HEK293 (cell line): Measurements from ENCODE around the gene CSF3.
"Not testable (repeated sequence)": the region's sequence is repeated elsewhere in the genome, so short reads cannot be mapped to it uniquely, and the experiment has no call there.

ENCODE experiments used
- GFI1B ChIP-seq: fragments of 450-650 bp; formaldehyde crosslinking; IDR thresholded peaks from 2 replicates; pipeline ENCODE4 v1.5.1; 2016; ENCODE audit warnings: missing biosample characterization, missing genetic modification characterization
- MEIS1 ChIP-seq: sonication (generic); formaldehyde crosslinking; IDR thresholded peaks from 2 replicates; pipeline ENCODE4 v1.8.1; 2022; ENCODE audit warnings: missing genetic modification reagents, mild to moderate bottlenecking, borderline replicate concordance
- YY2 ChIP-seq: fragments of 450-650 bp; formaldehyde crosslinking; IDR thresholded peaks from 2 replicates; pipeline ENCODE4 v1.5.1; 2016; ENCODE audit warnings: missing biosample characterization, missing genetic modification characterization
- ZNF146 ChIP-seq: fragments of 450-650 bp; formaldehyde crosslinking; IDR thresholded peaks from 2 replicates; pipeline ENCODE4 v1.5.1; 2016; ENCODE audit warnings: missing biosample characterization, missing genetic modification characterization
- ZNF248 ChIP-seq: fragments of 450-650 bp; formaldehyde crosslinking; IDR thresholded peaks from 2 replicates; pipeline ENCODE4 v1.5.1; 2017; ENCODE audit warnings: missing biosample characterization, missing genetic modification characterization
- ZNF274 ChIP-seq, 2 experiments: fragments of 200-500 bp in 1 of 2; fragments of 450-650 bp in 1 of 2; sonication (Bioruptor generic) in 1 of 2; formaldehyde crosslinking in 1 of 2; IDR thresholded peaks; 2 replicates each; pipeline versions ENCODE4 v1.5.1 to v1.6.1; 2014 to 2016; ENCODE audit warnings: borderline replicate concordance in 1 of 2, inconsistent platforms in 1 of 2, low read length in 1 of 2, missing biosample characterization in 1 of 2, missing genetic modification characterization in 1 of 2
- ZNF350 ChIP-seq: fragments of 450-650 bp; formaldehyde crosslinking; IDR thresholded peaks from 2 replicates; pipeline ENCODE4 v1.5.0; 2017; ENCODE audit warnings: missing biosample characterization, mild to moderate bottlenecking, missing genetic modification characterization
- ZNF510 ChIP-seq: fragments of 450-650 bp; formaldehyde crosslinking; IDR thresholded peaks from 2 replicates; pipeline ENCODE4 v1.5.1; 2018; ENCODE audit warnings: mild to moderate bottlenecking, missing genetic modification characterization, missing biosample characterization; ENCODE audit not compliant: insufficient replicate concordance
- ZNF768 ChIP-seq: fragments of 450-650 bp; formaldehyde crosslinking; IDR thresholded peaks from 2 replicates; pipeline ENCODE4 v1.5.1; 2018; ENCODE audit warnings: missing biosample characterization, mild to moderate bottlenecking, missing genetic modification characterization
- TF ChIP-seq, protein P1 (sequence below): fragments of 450-650 bp; formaldehyde crosslinking; IDR thresholded peaks from 2 replicates; pipeline ENCODE4 v1.5.1; 2016; ENCODE audit warnings: missing biosample characterization, missing genetic modification characterization
- TF ChIP-seq, protein P2 (sequence below): fragments of 450-650 bp; formaldehyde crosslinking; IDR thresholded peaks from 2 replicates; pipeline ENCODE4 v1.5.1; 2016; ENCODE audit warnings: missing biosample characterization, missing genetic modification characterization
- TF ChIP-seq, protein P3 (sequence below): fragments of 450-650 bp; formaldehyde crosslinking; IDR thresholded peaks from 2 replicates; pipeline ENCODE4 v1.5.1; 2017; ENCODE audit warnings: missing biosample characterization, missing genetic modification characterization

DNA sequence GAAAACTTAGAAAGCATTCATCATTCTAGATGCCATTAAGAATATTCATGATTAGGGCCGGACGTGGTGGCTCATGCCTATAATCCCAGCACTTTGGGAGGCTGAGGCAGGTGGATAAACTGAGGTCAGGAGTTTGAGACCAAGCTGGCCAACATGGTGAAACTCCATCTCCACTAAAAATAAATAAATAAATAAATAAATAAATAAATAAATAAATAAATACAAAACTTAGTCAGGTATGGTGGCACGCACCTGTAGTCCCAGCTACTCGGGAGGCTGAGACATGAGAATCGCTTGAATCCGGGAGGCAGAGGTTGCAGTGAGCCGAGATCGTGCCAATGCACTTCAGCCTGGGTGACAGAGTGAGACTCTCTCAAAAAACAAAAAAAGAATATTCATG, 13.9 kb upstream of the CSF3 start:
- TF ChIP-seq ZNF146 (tag by site-specific recombination); GFI1B; ZNF350 (tag by site-specific recombination); ZNF768 (tag by site-specific recombination); ZNF274 (IDR thresholded peaks at IDR 0.05; ENCODE audit: low read length); ZNF274 (tag by site-specific recombination; IDR thresholded peaks at IDR 0.05; ENCODE audit: borderline replicate concordance); MEIS1 (CRISPR knock-in tag); YY2 (tag by site-specific recombination); ZNF510 (tag by site-specific recombination); ZNF248 (tag by site-specific recombination): not testable (repeated sequence)
- TF ChIP-seq, protein P1, sequence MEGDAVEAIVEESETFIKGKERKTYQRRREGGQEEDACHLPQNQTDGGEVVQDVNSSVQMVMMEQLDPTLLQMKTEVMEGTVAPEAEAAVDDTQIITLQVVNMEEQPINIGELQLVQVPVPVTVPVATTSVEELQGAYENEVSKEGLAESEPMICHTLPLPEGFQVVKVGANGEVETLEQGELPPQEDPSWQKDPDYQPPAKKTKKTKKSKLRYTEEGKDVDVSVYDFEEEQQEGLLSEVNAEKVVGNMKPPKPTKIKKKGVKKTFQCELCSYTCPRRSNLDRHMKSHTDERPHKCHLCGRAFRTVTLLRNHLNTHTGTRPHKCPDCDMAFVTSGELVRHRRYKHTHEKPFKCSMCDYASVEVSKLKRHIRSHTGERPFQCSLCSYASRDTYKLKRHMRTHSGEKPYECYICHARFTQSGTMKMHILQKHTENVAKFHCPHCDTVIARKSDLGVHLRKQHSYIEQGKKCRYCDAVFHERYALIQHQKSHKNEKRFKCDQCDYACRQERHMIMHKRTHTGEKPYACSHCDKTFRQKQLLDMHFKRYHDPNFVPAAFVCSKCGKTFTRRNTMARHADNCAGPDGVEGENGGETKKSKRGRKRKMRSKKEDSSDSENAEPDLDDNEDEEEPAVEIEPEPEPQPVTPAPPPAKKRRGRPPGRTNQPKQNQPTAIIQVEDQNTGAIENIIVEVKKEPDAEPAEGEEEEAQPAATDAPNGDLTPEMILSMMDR, result not testable (repeated sequence)
- TF ChIP-seq, protein P2, sequence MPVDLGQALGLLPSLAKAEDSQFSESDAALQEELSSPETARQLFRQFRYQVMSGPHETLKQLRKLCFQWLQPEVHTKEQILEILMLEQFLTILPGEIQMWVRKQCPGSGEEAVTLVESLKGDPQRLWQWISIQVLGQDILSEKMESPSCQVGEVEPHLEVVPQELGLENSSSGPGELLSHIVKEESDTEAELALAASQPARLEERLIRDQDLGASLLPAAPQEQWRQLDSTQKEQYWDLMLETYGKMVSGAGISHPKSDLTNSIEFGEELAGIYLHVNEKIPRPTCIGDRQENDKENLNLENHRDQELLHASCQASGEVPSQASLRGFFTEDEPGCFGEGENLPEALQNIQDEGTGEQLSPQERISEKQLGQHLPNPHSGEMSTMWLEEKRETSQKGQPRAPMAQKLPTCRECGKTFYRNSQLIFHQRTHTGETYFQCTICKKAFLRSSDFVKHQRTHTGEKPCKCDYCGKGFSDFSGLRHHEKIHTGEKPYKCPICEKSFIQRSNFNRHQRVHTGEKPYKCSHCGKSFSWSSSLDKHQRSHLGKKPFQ (tag by site-specific recombination), result not testable (repeated sequence)
- TF ChIP-seq, protein P3, sequence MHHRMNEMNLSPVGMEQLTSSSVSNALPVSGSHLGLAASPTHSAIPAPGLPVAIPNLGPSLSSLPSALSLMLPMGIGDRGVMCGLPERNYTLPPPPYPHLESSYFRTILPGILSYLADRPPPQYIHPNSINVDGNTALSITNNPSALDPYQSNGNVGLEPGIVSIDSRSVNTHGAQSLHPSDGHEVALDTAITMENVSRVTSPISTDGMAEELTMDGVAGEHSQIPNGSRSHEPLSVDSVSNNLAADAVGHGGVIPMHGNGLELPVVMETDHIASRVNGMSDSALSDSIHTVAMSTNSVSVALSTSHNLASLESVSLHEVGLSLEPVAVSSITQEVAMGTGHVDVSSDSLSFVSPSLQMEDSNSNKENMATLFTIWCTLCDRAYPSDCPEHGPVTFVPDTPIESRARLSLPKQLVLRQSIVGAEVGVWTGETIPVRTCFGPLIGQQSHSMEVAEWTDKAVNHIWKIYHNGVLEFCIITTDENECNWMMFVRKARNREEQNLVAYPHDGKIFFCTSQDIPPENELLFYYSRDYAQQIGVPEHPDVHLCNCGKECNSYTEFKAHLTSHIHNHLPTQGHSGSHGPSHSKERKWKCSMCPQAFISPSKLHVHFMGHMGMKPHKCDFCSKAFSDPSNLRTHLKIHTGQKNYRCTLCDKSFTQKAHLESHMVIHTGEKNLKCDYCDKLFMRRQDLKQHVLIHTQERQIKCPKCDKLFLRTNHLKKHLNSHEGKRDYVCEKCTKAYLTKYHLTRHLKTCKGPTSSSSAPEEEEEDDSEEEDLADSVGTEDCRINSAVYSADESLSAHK (tag by site-specific recombination), result not testable (repeated sequence)
